ENCODE data around the gene MYO1H.

- no peak for TF ChIP-seq EP300 (IDR thresholded peaks at IDR 0.05)
- no peak for TF ChIP-seq CTCF (IDR thresholded peaks at IDR 0.05)
Observed at GRCh38 chr12:109475121-109475520, 127.4 kb downstream of the MYO1H start.
